ENCODE results near the gene NPLOC4.

NPLOC4 gene

GRCh38 chr17:81552244-81553017 lies 84.5 kb downstream of the NPLOC4 start, which contains the start of gene FAAP100:
TSS of gene FAAP100 (minus strand) at chr17:81552353. CDS start at chr17:81552330, 23 bp downstream.
- H3K36me3 ChIP-seq (ENCODE audit: control insufficient read depth, insufficient read depth, low read length), result peaks cover 41% of the 10 kb centered on the region
- 0 to 1% methylated on average over 69 to 81 of the region's 85 CpGs for WGBS, 2 experiments (ENCODE audit: insufficient coverage in 2 of 2)

GRCh38 chr17:81551458-81552243 lies 85.3 kb downstream of the NPLOC4 start:
- H3K36me3 ChIP-seq (ENCODE audit: control insufficient read depth, insufficient read depth, low read length), result peaks cover 41% of the 10 kb centered on the region
- peak overlapping the region; percentile 91 for H3K4me3 ChIP-seq (ENCODE audit: extremely low read depth, insufficient read depth, low read length, poor library complexity, severe bottlenecking)
- 4 to 6% methylated on average over 59 to 63 of the region's 69 CpGs for WGBS, 2 experiments (ENCODE audit: insufficient coverage in 2 of 2)
- H3K4me1 ChIP-seq (ENCODE audit: control insufficient read depth, insufficient read depth, low read length, poor library complexity, severe bottlenecking), result peaks cover 26% of the 10 kb centered on the region
- H3K9me3 ChIP-seq (ENCODE audit: control insufficient read depth, low read length), result no peaks in the 10 kb centered on the region
- peak overlapping the region; percentile 36 for H3K27ac ChIP-seq (ENCODE audit: low read depth, low read length, severe bottlenecking)

More at GRCh38 chr17:81552244-81553017, 84.5 kb downstream of the NPLOC4 start, which contains the start of gene FAAP100:
- Histone ChIP-seq H3K9me3 (ENCODE audit: control insufficient read depth, low read length) (no peaks in the 10 kb centered on the region), H3K4me1 (ENCODE audit: control insufficient read depth, insufficient read depth, low read length, poor library complexity, severe bottlenecking) (peaks cover 33% of the 10 kb centered on the region), H3K27ac (ENCODE audit: low read depth, low read length, severe bottlenecking) (peak within 1 kb of the TSS; percentile 76), H3K4me3 (ENCODE audit: extremely low read depth, insufficient read depth, low read length, poor library complexity, severe bottlenecking) (peak within 1 kb of the TSS; percentile 91)

DNA sequence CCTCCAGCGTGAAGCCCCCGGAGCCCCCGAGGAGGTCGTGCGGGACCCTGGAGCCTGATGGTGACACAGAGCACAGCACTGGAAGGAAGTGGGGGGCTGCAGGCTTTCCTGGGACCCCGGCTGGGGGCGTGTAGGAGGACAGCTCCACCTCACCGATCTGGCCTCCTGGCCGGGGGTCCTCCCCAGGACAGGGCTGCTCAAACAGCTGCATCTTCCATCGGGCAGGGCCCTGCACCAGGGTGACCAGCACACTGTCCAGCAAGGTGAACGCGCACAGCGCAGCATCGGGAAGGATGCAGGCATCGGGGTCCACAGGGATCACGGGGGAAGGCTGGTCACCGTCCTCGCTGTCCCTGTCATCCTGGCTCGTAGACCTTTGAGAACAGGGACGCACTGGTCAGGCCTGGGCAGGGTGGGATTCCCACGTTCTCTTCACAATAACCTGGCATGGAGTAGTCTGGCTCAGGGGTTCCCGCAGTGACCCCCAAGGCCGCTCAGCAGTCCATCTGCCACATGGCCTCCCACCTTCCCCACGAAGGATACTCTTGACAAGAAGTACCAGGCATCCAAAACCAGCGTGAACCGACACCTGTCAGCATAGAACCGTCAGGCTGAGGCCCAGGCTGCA lies 86.0 kb downstream of the NPLOC4 start:
- Histone ChIP-seq H3K9me3 (ENCODE audit: control insufficient read depth, low read length) (no peaks in the 10 kb centered on the region), H3K36me3 (ENCODE audit: control insufficient read depth, insufficient read depth, low read length) (peaks cover 47% of the 10 kb centered on the region), H3K27ac (ENCODE audit: low read depth, low read length, severe bottlenecking) (no peak overlapping the region), H3K4me1 (ENCODE audit: control insufficient read depth, insufficient read depth, low read length, poor library complexity, severe bottlenecking) (peaks cover 19% of the 10 kb centered on the region), H3K4me3 (ENCODE audit: extremely low read depth, insufficient read depth, low read length, poor library complexity, severe bottlenecking) (peak overlapping the region; percentile 91)
- 93 to 96% methylated on average over 26 to 27 of the region's 27 CpGs for WGBS, 2 experiments (ENCODE audit: insufficient coverage in 2 of 2)

DNA sequence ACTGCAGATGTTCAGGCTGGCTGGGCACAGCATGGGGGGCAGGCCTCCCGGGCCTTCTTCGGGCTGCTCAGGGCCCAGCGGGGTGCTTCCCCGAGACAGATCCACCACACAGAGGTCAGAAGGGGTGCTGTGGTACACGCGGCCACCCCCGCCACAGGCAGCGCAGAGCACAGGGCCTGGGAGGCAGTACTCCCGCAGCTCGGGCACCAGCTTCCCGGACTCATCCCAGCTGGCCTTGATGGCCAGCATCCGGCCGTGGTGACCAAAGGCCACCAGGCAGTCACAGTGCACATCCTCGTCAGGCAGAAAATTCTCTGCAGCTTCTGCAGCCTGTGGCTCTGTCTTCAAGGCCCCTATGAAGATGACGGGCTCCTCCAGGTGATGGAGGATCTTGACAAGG lies 86.6 kb downstream of the NPLOC4 start:
- WGBS, 2 experiments (ENCODE audit: insufficient coverage in 2 of 2), result 96 to 98% methylated on average over 13 to 15 of the region's 15 CpGs
- peaks cover 49% of the 10 kb centered on the region for H3K36me3 ChIP-seq (ENCODE audit: control insufficient read depth, insufficient read depth, low read length)
- H3K27ac ChIP-seq (ENCODE audit: low read depth, low read length, severe bottlenecking), result no peak overlapping the region
- peaks cover 19% of the 10 kb centered on the region for H3K4me1 ChIP-seq (ENCODE audit: control insufficient read depth, insufficient read depth, low read length, poor library complexity, severe bottlenecking)
- H3K9me3 ChIP-seq (ENCODE audit: control insufficient read depth, low read length), result no peaks in the 10 kb centered on the region
- no peak overlapping the region for H3K4me3 ChIP-seq (ENCODE audit: extremely low read depth, insufficient read depth, low read length, poor library complexity, severe bottlenecking)

- 95 to 97% methylated on average over 6 to 8 of the region's 8 CpGs for WGBS, 2 experiments (ENCODE audit: insufficient coverage in 2 of 2)
- Histone ChIP-seq H3K27ac (ENCODE audit: low read depth, low read length, severe bottlenecking) (no peak overlapping the region), H3K36me3 (ENCODE audit: control insufficient read depth, insufficient read depth, low read length) (peaks cover 52% of the 10 kb centered on the region), H3K4me3 (ENCODE audit: extremely low read depth, insufficient read depth, low read length, poor library complexity, severe bottlenecking) (no peak overlapping the region), H3K9me3 (ENCODE audit: control insufficient read depth, low read length) (no peaks in the 10 kb centered on the region), H3K4me1 (ENCODE audit: control insufficient read depth, insufficient read depth, low read length, poor library complexity, severe bottlenecking) (peaks cover 19% of the 10 kb centered on the region)
These were observed 87.1 kb downstream of the NPLOC4 start for GRCh38 chr17:81549826-81550225.

DNA sequence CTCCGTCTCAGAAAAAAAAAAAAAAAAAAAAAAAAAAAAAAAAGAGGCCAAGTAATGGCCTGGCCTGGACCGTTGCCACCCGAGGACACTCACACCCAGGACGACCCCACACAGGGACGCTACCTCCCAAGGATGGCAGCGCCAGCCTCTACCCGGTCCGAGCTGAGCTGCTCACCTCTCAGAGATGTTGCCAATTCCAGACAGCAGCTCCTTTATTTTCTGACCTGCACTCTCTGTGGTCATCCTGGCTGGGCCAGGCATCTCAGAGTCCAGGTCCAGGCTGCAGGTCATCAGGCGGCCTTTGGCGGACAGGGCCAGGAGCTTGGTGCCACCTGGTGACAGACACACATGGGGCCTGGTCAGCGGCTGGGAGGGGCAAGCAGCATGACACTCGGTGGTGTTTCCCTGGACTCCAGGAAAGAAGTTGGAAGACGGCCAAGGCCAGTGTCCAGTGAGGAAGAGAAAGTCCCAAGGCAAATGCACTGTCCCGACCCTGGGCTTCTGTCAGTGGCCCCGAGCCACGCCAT lies 87.8 kb downstream of the NPLOC4 start:
- Histone ChIP-seq H3K4me3 (ENCODE audit: extremely low read depth, insufficient read depth, low read length, poor library complexity, severe bottlenecking) (no peak overlapping the region), H3K4me1 (ENCODE audit: control insufficient read depth, insufficient read depth, low read length, poor library complexity, severe bottlenecking) (peaks cover 17% of the 10 kb centered on the region), H3K36me3 (ENCODE audit: control insufficient read depth, insufficient read depth, low read length) (peaks cover 59% of the 10 kb centered on the region), H3K27ac (ENCODE audit: low read depth, low read length, severe bottlenecking) (no peak overlapping the region), H3K9me3 (ENCODE audit: control insufficient read depth, low read length) (no peaks in the 10 kb centered on the region)
- WGBS, 2 experiments (ENCODE audit: insufficient coverage in 2 of 2), result 95 to 96% methylated on average over 15 to 16 of the region's 16 CpGs

DNA sequence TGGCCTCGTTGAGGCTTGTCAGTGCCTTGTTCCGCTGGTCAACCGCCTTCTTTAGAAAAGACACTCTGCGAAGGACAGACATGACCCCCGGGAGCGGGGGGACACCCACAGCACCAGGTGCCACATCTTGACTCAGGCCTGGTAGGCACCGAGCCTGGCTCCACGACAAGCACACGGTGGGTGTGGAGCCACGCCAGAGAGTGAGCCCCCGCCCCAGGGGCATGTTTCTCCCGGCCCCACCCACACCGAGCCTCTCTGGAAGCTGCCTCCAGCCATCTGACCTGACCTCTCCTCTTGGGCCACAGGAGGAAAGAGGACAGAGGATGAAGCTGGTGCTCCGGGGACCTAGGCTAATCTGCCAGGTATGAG lies 89.3 kb downstream of the NPLOC4 start:
- H3K9me3 ChIP-seq (ENCODE audit: control insufficient read depth, low read length), result no peaks in the 10 kb centered on the region
- H3K27ac ChIP-seq (ENCODE audit: low read depth, low read length, severe bottlenecking), result no peak overlapping the region
- H3K36me3 ChIP-seq (ENCODE audit: control insufficient read depth, insufficient read depth, low read length), result peaks cover 73% of the 10 kb centered on the region
- peaks cover 8% of the 10 kb centered on the region for H3K4me1 ChIP-seq (ENCODE audit: control insufficient read depth, insufficient read depth, low read length, poor library complexity, severe bottlenecking)
- H3K4me3 ChIP-seq (ENCODE audit: extremely low read depth, insufficient read depth, low read length, poor library complexity, severe bottlenecking), result no peak overlapping the region
- WGBS, 2 experiments (ENCODE audit: insufficient coverage in 2 of 2), result 83 to 86% methylated on average over 11 to 13 of the region's 14 CpGs

- WGBS, 2 experiments (ENCODE audit: insufficient coverage in 2 of 2), result 94 to 96% methylated on average over 33 to 34 of the region's 36 CpGs
- H3K4me1 ChIP-seq (ENCODE audit: control insufficient read depth, insufficient read depth, low read length, poor library complexity, severe bottlenecking), result peaks cover 8% of the 10 kb centered on the region
- no peaks in the 10 kb centered on the region for H3K9me3 ChIP-seq (ENCODE audit: control insufficient read depth, low read length)
- H3K27ac ChIP-seq (ENCODE audit: low read depth, low read length, severe bottlenecking), result no peak overlapping the region
- no peak overlapping the region for H3K4me3 ChIP-seq (ENCODE audit: extremely low read depth, insufficient read depth, low read length, poor library complexity, severe bottlenecking)
- peaks cover 76% of the 10 kb centered on the region for H3K36me3 ChIP-seq (ENCODE audit: control insufficient read depth, insufficient read depth, low read length)
These were observed 89.9 kb downstream of the NPLOC4 start for GRCh38 chr17:81546906-81547613.

DNA sequence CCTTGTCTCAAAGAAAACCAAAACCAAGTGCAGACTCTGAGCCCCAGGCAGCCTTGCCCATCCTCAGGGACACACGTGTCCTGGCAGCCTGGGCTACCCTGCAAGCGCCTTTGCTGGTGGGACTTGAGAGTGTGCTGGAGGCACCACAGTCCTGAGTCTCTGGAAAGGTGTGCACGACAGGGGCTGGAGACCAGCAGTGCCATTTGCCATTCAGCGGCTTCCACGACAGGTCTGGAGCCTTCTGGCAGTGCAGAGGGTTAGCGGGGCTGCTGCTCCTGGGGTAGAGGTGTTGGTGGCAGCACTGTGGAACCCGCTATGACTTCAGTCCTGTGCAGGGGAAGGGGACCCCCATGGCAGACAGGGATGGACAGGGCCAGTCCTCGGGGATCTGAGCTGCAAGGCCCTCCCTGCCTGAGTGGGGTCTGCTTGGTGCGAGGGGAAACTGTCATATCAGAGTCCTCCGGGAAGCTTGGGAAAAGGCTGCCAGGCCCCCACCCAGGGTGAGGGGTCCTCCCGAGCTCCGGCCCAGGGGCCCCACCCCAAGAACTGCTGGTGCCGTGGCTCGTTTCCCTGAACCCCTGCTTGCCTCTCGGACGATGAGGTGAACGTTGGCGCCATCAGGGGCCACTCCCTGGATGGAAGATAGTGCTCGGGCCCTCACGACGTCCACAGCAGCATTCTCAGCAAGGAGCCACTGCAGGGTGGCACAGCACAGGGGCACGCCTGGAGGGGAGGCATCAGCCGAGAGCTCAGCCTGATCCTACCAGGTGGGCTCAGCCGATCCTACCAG lies 91.6 kb downstream of the NPLOC4 start:
- no peak overlapping the region for H3K4me3 ChIP-seq (ENCODE audit: extremely low read depth, insufficient read depth, low read length, poor library complexity, severe bottlenecking)
- WGBS, 2 experiments (ENCODE audit: insufficient coverage in 2 of 2), result 91 to 93% methylated on average over 21 to 24 of the region's 24 CpGs
- no peaks in the 10 kb centered on the region for H3K9me3 ChIP-seq (ENCODE audit: control insufficient read depth, low read length)
- H3K27ac ChIP-seq (ENCODE audit: low read depth, low read length, severe bottlenecking), result no peak overlapping the region
- peaks cover 79% of the 10 kb centered on the region for H3K36me3 ChIP-seq (ENCODE audit: control insufficient read depth, insufficient read depth, low read length)
- H3K4me1 ChIP-seq (ENCODE audit: control insufficient read depth, insufficient read depth, low read length, poor library complexity, severe bottlenecking), result no peaks in the 10 kb centered on the region

Measured in mesodermal cell (in vitro differentiated cells).